Large intestine (tissue), 3 donors: Measurements from ENCODE around the gene SMIM13. TPM values are rescaled to one million over a fixed set of nuclear protein-coding genes. Genes with fewer than 3 reads are reported as not detected.

Experiments used
- DNase-seq, 2 donors: peaks; one replicate each; pipeline versions ENCODE4 v3.0.0 to v3.0.0-alpha.2; 2013
- H3K27ac ChIP-seq: one replicate; pipeline ENCODE4 v1.5.1; 2013; ENCODE audit warnings: low read length
- H3K27me3 ChIP-seq: 2 replicates; pipeline ENCODE4 v1.6.1; 2013; ENCODE audit warnings: low read length; ENCODE audit not compliant: control insufficient read depth, insufficient read depth
- H3K36me3 ChIP-seq: 2 replicates; pipeline ENCODE4 v1.6.1; 2013; ENCODE audit warnings: low read length; ENCODE audit not compliant: control insufficient read depth, insufficient read depth
- H3K4me1 ChIP-seq: one replicate; pipeline ENCODE4 v1.6.1; 2013; ENCODE audit warnings: low read length; ENCODE audit not compliant: control insufficient read depth, insufficient read depth
- H3K4me3 ChIP-seq: one replicate; pipeline ENCODE4 v1.5.1; 2013; ENCODE audit warnings: low read length
- H3K9me3 ChIP-seq: one replicate; pipeline ENCODE4 v1.6.1; 2013; ENCODE audit warnings: mild to moderate bottlenecking, low read depth, low read length, moderate library complexity; ENCODE audit not compliant: control insufficient read depth
- WGBS: methylation state at CpG from one replicate; pipeline ENCODE4 v1.1.5; 2013; ENCODE audit warnings: low lambda C conversion rate; ENCODE audit not compliant: insufficient coverage; 5-methylcytosine and 5-hydroxymethylcytosine counted together
- polyA plus RNA-seq: library from polyadenylated mRNA; unstranded; fragments of 120-200 nt; gene quantifications from one replicate; pipeline ENCODE4 v1.2.1, GENCODE V29; 2013

SMIM13 gene
- polyA plus RNA-seq, 1 donor: 13.0 TPM

DNA sequence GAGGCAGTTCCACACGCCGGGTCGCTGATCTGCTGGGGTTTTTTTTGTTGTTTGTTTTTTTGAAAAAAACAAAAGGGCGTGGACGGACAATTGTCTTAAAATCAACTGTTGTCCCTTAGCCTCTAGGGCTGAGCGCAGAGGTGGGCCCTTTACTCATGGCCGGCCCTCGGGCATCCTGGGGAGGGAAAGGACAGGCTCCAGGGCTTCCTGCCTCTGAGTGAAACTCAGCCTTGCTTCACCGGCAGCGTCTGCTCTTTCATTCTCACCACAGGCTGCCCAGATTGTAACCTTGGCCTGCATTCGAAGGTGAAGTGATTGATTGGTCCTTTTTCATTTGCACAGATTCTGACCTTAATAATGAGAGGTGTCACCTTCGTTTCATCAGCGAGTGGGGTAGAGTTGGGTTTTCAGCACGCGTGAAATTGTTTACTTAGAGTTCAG is 797 bp downstream of the SMIM13 start:
- no peaks in the 10 kb centered on the region for H3K27me3 ChIP-seq
- peak overlapping the region; percentile 77 for H3K27ac ChIP-seq
- no CpG with 5 or more reads among the region's 15 CpGs for WGBS
- peak in 1 of 2 donors; percentile 75 for DNase-seq
- peaks cover 4% of the 10 kb centered on the region for H3K4me1 ChIP-seq
- no peaks in the 10 kb centered on the region for H3K36me3 ChIP-seq
- peak overlapping the region; percentile 94 for H3K4me3 ChIP-seq
- no peaks in the 10 kb centered on the region for H3K9me3 ChIP-seq

DNA sequence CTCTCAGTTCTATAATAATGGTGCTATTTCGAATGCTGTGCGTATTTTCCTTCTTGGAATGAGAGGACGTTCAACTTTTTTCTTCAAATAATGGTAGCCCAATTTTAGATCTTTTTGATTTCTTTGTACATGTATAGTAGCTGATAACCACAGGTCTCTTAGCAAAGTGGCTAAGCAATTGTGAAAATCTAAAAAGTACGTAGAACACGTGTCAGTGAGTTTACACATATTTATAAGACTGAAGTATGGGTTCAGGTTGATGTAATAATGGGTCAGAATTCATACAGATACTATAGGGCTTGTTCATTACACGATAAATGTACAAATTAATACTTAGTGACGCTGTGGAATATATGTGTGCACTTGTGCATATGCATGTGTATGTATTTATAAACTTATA is 1.3 kb downstream of the SMIM13 start:
- Histone ChIP-seq H3K4me1 (peaks cover 4% of the 10 kb centered on the region), H3K4me3 (peak overlapping the region; percentile 94), H3K27me3 (no peaks in the 10 kb centered on the region), H3K27ac (peak overlapping the region; percentile 77), H3K36me3 (no peaks in the 10 kb centered on the region), H3K9me3 (no peaks in the 10 kb centered on the region)
- WGBS: 100% methylated on average over 1 of the region's 7 CpGs
- no peak for DNase-seq

DNA sequence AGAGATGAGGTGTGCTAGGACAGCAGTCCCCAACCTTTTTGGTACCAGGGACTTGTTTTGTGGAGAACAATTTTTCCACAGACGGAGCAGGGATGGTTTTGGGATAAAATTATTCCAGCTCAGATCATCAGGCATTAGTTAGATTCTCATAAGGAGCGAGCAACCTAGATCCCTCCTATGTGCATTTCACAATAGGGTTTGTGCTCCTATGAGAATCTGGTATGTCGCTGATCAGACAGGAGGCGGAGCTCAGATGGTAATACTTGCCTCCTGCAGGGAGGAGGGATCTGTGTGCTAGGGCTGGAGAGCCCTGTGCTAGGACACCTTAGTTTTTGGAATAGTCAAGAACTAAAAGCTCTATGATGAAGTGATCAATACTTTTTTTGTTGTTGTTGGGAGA is 2.5 kb downstream of the SMIM13 start:
- Histone ChIP-seq H3K27ac (no peak overlapping the region), H3K36me3 (no peaks in the 10 kb centered on the region), H3K9me3 (no peaks in the 10 kb centered on the region), H3K27me3 (no peaks in the 10 kb centered on the region), H3K4me3 (no peak overlapping the region), H3K4me1 (peaks cover 4% of the 10 kb centered on the region)
- DNase-seq: peak; percentile 50 to 58
- WGBS: no CpG with 5 or more reads among the region's 4 CpGs

DNA sequence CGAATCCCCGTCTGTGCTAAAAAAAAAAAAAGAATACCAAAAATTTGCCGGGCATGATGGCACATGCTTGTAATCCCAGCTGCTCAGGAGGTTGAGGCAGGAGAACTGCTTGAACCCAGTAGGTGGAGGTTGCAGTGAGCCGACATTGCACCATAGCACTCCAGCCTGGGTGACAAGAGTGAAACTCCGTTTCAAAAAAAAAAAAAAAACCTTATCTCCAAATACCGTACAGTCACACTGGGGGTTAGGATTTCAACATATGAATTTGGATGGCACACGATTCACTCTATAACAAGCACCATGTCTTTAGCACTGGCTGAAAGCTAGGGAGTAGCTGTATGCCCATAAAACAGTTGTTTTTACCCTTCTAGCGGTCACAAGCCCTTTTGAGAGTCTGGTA is 3.8 kb downstream of the SMIM13 start:
- Histone ChIP-seq H3K4me3 (no peak overlapping the region), H3K27me3 (no peaks in the 10 kb centered on the region), H3K27ac (peak overlapping the region; percentile 17), H3K4me1 (peaks cover 4% of the 10 kb centered on the region), H3K36me3 (no peaks in the 10 kb centered on the region), H3K9me3 (no peaks in the 10 kb centered on the region)
- DNase-seq: no peak
- 90% methylated on average over 2 of the region's 8 CpGs for WGBS

DNA sequence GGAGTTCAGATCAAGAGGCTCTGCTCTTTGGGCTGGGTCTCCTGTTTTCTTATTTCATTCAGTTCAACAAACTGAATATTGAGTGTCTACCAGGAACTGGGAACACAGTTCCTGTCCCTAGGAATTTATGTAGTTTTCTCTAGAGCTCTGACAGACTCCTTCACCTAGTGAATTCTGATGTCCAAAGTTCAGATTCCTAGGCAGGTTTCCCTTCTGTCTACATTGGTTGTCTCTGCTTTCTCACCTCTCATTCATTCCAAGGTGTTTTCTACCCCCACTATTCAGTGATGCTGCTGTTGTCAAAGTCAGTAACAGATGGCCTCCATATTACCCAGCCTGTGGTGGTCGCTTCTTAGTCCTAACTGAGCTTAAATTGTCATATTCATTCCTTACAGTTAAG is 4.4 kb downstream of the SMIM13 start:
- WGBS: no CpG with 5 or more reads among the region's 1 CpG
- no peaks in the 10 kb centered on the region for H3K36me3 ChIP-seq
- H3K4me3 ChIP-seq: no peak overlapping the region
- peaks cover 4% of the 10 kb centered on the region for H3K4me1 ChIP-seq
- H3K27ac ChIP-seq: peak overlapping the region; percentile 17
- H3K9me3 ChIP-seq: no peaks in the 10 kb centered on the region
- DNase-seq: peak; percentile 22 to 54
- H3K27me3 ChIP-seq: no peaks in the 10 kb centered on the region

DNA sequence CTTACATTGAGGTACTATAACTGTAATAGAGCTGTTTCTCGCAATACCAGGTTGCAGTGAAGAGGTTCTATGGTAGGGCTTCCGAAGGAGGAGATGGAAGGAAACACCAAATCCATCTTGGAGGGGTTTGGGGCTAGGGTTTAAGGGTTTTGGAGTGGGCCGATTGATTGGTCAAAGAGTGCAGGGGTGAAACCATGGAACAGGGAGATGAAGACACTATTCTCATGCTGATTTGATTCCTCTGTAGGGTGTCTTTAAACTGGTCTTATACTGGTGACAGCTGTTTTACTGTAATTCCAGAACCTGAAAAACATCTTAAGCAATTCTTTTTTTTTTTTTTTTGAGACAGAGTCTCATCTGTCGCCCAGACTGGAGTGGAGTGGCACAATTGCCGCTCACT is 7.8 kb downstream of the SMIM13 start:
- H3K36me3 ChIP-seq: peaks cover 3% of the 10 kb centered on the region
- H3K27me3 ChIP-seq: no peaks in the 10 kb centered on the region
- H3K4me3 ChIP-seq: no peak overlapping the region
- H3K9me3 ChIP-seq: peaks cover 2% of the 10 kb centered on the region
- WGBS: 100% methylated on average over 3 of the region's 5 CpGs
- no peaks in the 10 kb centered on the region for H3K4me1 ChIP-seq
- no peak overlapping the region for H3K27ac ChIP-seq
- no peak for DNase-seq

DNA sequence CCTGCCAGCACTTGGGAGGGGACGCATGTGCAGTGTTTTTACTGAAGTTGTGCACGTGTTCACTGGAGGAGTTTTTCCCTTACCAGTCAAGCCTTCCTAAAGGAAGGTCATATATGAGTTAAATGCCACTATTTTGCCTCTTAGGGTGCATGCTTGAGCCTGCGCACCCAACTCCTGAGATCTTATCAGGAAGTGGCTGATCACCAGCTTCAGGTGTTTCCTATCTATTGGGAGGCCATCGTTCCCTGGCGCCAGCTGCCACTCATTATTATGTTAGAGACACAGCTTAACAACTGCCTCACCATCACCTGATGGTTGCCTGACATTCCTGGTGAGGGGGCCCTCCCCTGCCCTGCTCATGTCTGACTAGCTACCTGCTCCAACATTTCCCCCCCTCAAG is 9.4 kb downstream of the SMIM13 start:
- H3K27ac ChIP-seq: no peak overlapping the region
- H3K9me3 ChIP-seq: peaks cover 2% of the 10 kb centered on the region
- DNase-seq: no peak
- H3K36me3 ChIP-seq: peaks cover 3% of the 10 kb centered on the region
- H3K27me3 ChIP-seq: no peaks in the 10 kb centered on the region
- H3K4me3 ChIP-seq: no peak overlapping the region
- H3K4me1 ChIP-seq: no peaks in the 10 kb centered on the region
- no CpG with 5 or more reads among the region's 5 CpGs for WGBS

DNA sequence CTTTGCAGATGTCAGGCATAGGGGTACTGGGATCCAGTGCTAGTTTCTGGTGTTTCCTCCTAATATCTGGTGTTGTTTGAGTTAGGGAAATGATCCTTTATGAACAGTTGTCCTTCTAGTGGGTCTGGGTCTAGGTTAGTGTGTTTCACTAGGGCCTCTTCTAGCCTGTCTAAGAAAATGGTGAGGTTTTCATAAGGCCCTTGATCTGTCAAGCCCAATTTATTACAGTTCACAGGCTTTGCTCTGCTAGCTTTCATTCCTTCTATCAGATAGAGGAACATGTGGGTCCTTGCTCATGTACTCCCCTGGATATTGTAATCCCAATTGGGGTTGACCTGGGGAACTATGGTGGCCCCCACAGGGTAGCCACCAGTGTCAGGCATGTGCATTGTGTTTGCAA is 15.1 kb downstream of the SMIM13 start:
- no peaks in the 10 kb centered on the region for H3K4me1 ChIP-seq
- no peak overlapping the region for H3K27ac ChIP-seq
- H3K4me3 ChIP-seq: no peak overlapping the region
- no peaks in the 10 kb centered on the region for H3K9me3 ChIP-seq
- no peaks in the 10 kb centered on the region for H3K36me3 ChIP-seq
- H3K27me3 ChIP-seq: no peaks in the 10 kb centered on the region
- DNase-seq: no peak

DNA sequence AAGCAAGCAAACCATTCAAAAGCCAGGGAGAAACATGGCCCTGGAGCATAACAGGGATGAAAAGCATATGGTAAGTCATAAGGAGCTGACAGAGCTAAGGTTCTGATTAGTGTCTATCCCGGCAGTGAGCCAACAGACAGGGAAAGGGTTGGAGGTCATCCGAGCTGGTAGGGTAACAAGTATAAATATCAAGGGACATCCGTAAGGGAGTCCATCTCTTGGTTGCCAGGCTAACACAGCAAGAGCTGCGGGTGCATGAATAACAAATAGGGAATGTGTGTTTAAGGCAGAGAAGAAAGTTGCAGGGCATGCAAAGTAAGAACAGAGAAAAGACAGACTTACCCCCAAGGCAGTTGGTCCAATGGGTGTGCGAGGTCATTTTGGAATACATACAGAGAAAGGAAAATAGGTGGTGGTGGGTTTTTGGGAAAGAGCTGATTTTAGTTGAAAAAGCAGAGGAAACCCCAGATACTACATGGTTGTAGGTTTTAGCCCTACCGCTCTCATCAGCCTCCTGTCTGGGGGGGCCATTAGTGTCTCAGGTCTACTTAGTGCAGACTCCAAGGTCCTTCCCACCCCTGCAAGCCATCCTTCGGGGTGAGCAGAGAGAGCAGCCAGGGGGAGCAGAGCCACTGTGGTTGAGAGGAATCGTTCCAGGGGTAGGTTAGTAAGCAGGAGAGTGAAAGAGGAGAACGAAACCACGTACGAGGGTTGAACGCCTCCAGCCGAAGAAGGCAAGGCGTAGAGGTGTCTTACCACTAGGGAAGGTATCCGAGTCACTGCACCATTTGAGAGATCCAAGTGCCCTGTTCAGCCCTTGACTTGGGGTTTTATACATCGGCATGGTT is 17.5 kb downstream of the SMIM13 start, which contains the start of gene ERVFRD-1:
Gene ERVFRD-1, minus strand, starts transcription at position 805 of the 848 bp plus-strand sequence. CDS start 6,415 bp downstream, outside the sequence.
- peak within 1 kb of the TSS; percentile 35 for H3K27ac ChIP-seq
- no peaks in the 10 kb centered on the region for H3K4me1 ChIP-seq
- H3K36me3 ChIP-seq: no peaks in the 10 kb centered on the region
- DNase-seq: no peak
- peak within 1 kb of the TSS; percentile 25 for H3K4me3 ChIP-seq
- WGBS: 100% methylated on average over 1 of the region's 16 CpGs
- no peaks in the 10 kb centered on the region for H3K27me3 ChIP-seq
- H3K9me3 ChIP-seq: no peaks in the 10 kb centered on the region

DNA sequence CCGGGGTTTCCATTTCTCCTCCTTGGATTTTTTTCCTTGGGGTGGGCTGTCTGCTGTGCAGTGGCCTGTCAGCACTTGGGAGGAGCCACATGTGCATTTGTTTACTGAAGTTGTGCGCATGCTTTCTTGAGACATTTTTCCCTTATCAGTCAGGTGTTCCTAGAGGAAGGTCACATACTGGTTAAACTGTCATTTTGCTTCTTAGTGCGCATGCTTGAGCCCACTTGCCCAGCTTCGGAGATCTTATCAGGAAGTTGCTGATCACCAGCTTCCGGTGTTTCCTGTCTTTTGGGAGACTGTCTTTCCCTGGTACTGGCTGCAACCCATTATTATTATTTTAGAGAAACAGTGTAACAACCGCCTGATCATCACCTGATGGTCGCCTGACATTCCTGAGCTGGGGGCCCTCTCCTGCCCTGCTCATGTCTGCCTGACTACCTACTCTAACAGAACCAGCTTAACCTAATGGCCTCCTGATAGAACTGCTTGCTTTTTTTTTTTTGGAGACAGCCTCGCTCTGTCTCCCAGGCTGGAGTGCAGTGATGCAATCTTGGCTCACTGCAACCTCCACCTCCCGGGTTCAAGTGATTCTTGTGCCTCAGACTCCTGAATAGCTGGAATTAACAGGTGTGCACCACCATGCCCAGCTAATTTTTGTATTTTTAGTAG is 18.3 kb downstream of the SMIM13 start:
- H3K27ac ChIP-seq: peak overlapping the region; percentile 35
- H3K36me3 ChIP-seq: no peaks in the 10 kb centered on the region
- H3K27me3 ChIP-seq: no peaks in the 10 kb centered on the region
- H3K4me3 ChIP-seq: peak overlapping the region; percentile 25
- WGBS: no CpG with 5 or more reads among the region's 9 CpGs
- DNase-seq: peak; percentile 68 to 79
- H3K9me3 ChIP-seq: no peaks in the 10 kb centered on the region
- no peaks in the 10 kb centered on the region for H3K4me1 ChIP-seq
